ENCODE measurements around the gene PKN2.

Gene PKN2

GRCh38 chr1:88722492-88722891 lies 38.4 kb downstream of the PKN2 start:
- no CpG with 5 or more reads among the region's 5 CpGs for WGBS, 2 donors (ENCODE audit: extremely low coverage in 2 of 2, insufficient read length in 2 of 2, insufficient replicate concordance in 1 of 2)
- Histone ChIP-seq H3K36me3 (replicated peaks in 1 of 2; ENCODE audit: control insufficient read depth in 2 of 2, insufficient read depth in 2 of 2, low read length in 2 of 2) (peaks cover 0 to 7% of the 10 kb centered on the region in 2 donors), H3K4me1 (ENCODE audit: control insufficient read depth in 2 of 2, insufficient read depth in 1 of 2, low read depth in 1 of 2, low read length in 2 of 2) (no peaks in the 10 kb centered on the region), H2BK120ac (ENCODE audit: low read depth, low read length) (no peak overlapping the region), H2AK5ac (ENCODE audit: low read depth, low read length) (no peak overlapping the region), H3K9me3 (replicated peaks in 1 of 2; ENCODE audit: control insufficient read depth in 2 of 2, insufficient read depth in 1 of 2, low read depth in 1 of 2, low read length in 2 of 2) (peaks cover 3 to 4% of the 10 kb centered on the region in 2 donors), H3K4me3 (ENCODE audit: low read length in 2 of 2) (no peak overlapping the region), H4K8ac (ENCODE audit: low read depth, low read length) (no peak overlapping the region), H3K79me1 (ENCODE audit: low read depth, low read length) (no peaks in the 10 kb centered on the region), H3K4ac (ENCODE audit: low read length) (no peak overlapping the region), H3K18ac (ENCODE audit: low read length) (no peak overlapping the region), H3K27me3 (ENCODE audit: control insufficient read depth in 3 of 3, insufficient read depth in 3 of 3, low read depth in 1 of 3, low read length in 3 of 3) (no peaks in the 10 kb centered on the region), H3K4me2 (ENCODE audit: insufficient read depth, low read length, poor library complexity, severe bottlenecking) (no peak overlapping the region), H3K14ac (ENCODE audit: low read length) (no peak overlapping the region), H2AFZ (ENCODE audit: low read length) (no peak overlapping the region), H3K9ac (ENCODE audit: low read depth, low read length, poor library complexity) (no peak overlapping the region), H2BK15ac (ENCODE audit: low read length) (no peak overlapping the region), H4K91ac (ENCODE audit: low read depth, low read length, poor library complexity) (no peak overlapping the region), H3K27ac (replicated peaks; ENCODE audit: low read length) (no peak overlapping the region), H3K23ac (ENCODE audit: low read depth, low read length, poor library complexity) (no peak overlapping the region), H2BK12ac (ENCODE audit: low read length) (no peak overlapping the region), H2BK5ac (ENCODE audit: low read length) (no peak overlapping the region)
- DNase-seq (ENCODE audit: low spot score), result no peak

DNA sequence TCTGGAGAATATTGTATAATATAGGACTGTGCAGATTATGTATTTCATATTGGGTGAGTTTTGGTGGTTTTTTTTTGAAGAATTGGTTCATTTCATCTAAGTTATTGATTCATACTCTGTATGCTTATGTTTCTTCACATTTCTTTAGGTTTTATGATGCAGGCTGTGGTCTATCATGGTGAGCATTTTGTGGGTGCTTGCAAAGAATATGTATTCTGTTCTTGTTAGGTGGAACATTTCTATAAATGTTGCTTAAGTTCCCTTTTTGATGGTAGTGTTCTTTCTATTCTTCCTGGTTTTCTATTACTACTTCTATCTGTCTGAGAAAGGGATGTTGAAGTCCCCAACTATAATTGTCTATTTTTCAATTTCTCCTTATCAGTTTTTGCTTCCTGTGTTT lies 42.6 kb downstream of the PKN2 start:
- H3K23ac ChIP-seq (ENCODE audit: low read depth, low read length, poor library complexity), result no peak overlapping the region
- no peak for DNase-seq (ENCODE audit: low spot score)
- H3K4me3 ChIP-seq (ENCODE audit: low read length in 2 of 2), result no peak overlapping the region
- H3K27me3 ChIP-seq (ENCODE audit: control insufficient read depth in 3 of 3, insufficient read depth in 3 of 3, low read depth in 1 of 3, low read length in 3 of 3), result no peaks in the 10 kb centered on the region
- H2AK5ac ChIP-seq (ENCODE audit: low read depth, low read length), result no peak overlapping the region
- H3K36me3 ChIP-seq (replicated peaks in 1 of 2; ENCODE audit: control insufficient read depth in 2 of 2, insufficient read depth in 2 of 2, low read length in 2 of 2), result peaks cover 0 to 22% of the 10 kb centered on the region in 2 donors
- H2BK120ac ChIP-seq (ENCODE audit: low read depth, low read length), result no peak overlapping the region
- H3K9me3 ChIP-seq (replicated peaks in 1 of 2; ENCODE audit: control insufficient read depth in 2 of 2, insufficient read depth in 1 of 2, low read depth in 1 of 2, low read length in 2 of 2), result peaks cover 0 to 4% of the 10 kb centered on the region in 2 donors
- no peak overlapping the region for H2BK15ac ChIP-seq (ENCODE audit: low read length)
- H3K14ac ChIP-seq (ENCODE audit: low read length), result no peak overlapping the region
- no peak overlapping the region for H2BK5ac ChIP-seq (ENCODE audit: low read length)
- no peak overlapping the region for H2AFZ ChIP-seq (ENCODE audit: low read length)
- peaks cover 0 to 3% of the 10 kb centered on the region in 2 donors for H3K4me1 ChIP-seq (ENCODE audit: control insufficient read depth in 2 of 2, insufficient read depth in 1 of 2, low read depth in 1 of 2, low read length in 2 of 2)
- no peak overlapping the region for H3K9ac ChIP-seq (ENCODE audit: low read depth, low read length, poor library complexity)
- H3K4ac ChIP-seq (ENCODE audit: low read length), result no peak overlapping the region
- H3K27ac ChIP-seq (replicated peaks; ENCODE audit: low read length), result no peak overlapping the region
- no peaks in the 10 kb centered on the region for H3K79me1 ChIP-seq (ENCODE audit: low read depth, low read length)
- no peak overlapping the region for H4K8ac ChIP-seq (ENCODE audit: low read depth, low read length)
- H3K4me2 ChIP-seq (ENCODE audit: insufficient read depth, low read length, poor library complexity, severe bottlenecking), result no peak overlapping the region
- H2BK12ac ChIP-seq (ENCODE audit: low read length), result no peak overlapping the region
- H3K18ac ChIP-seq (ENCODE audit: low read length), result no peak overlapping the region
- H4K91ac ChIP-seq (ENCODE audit: low read depth, low read length, poor library complexity), result no peak overlapping the region

GRCh38 chr1:88727205-88727604 lies 43.1 kb downstream of the PKN2 start:
- Histone ChIP-seq H3K36me3 (replicated peaks in 1 of 2; ENCODE audit: control insufficient read depth in 2 of 2, insufficient read depth in 2 of 2, low read length in 2 of 2) (peaks cover 0 to 22% of the 10 kb centered on the region in 2 donors), H3K4me2 (ENCODE audit: insufficient read depth, low read length, poor library complexity, severe bottlenecking) (no peak overlapping the region), H3K4me1 (ENCODE audit: control insufficient read depth in 2 of 2, insufficient read depth in 1 of 2, low read depth in 1 of 2, low read length in 2 of 2) (peaks cover 0 to 3% of the 10 kb centered on the region in 2 donors), H3K4ac (ENCODE audit: low read length) (no peak overlapping the region), H4K8ac (ENCODE audit: low read depth, low read length) (no peak overlapping the region), H3K27ac (replicated peaks; ENCODE audit: low read length) (no peak overlapping the region), H2AK5ac (ENCODE audit: low read depth, low read length) (no peak overlapping the region), H2BK120ac (ENCODE audit: low read depth, low read length) (no peak overlapping the region), H2BK12ac (ENCODE audit: low read length) (no peak overlapping the region), H2BK5ac (ENCODE audit: low read length) (no peak overlapping the region), H2BK15ac (ENCODE audit: low read length) (no peak overlapping the region), H4K91ac (ENCODE audit: low read depth, low read length, poor library complexity) (no peak overlapping the region), H3K9me3 (replicated peaks in 1 of 2; ENCODE audit: control insufficient read depth in 2 of 2, insufficient read depth in 1 of 2, low read depth in 1 of 2, low read length in 2 of 2) (peaks cover 0 to 4% of the 10 kb centered on the region in 2 donors), H3K14ac (ENCODE audit: low read length) (no peak overlapping the region), H3K23ac (ENCODE audit: low read depth, low read length, poor library complexity) (no peak overlapping the region), H3K27me3 (ENCODE audit: control insufficient read depth in 3 of 3, insufficient read depth in 3 of 3, low read depth in 1 of 3, low read length in 3 of 3) (no peaks in the 10 kb centered on the region), H3K18ac (ENCODE audit: low read length) (no peak overlapping the region), H3K9ac (ENCODE audit: low read depth, low read length, poor library complexity) (no peak overlapping the region), H3K79me1 (ENCODE audit: low read depth, low read length) (no peaks in the 10 kb centered on the region), H3K4me3 (ENCODE audit: low read length in 2 of 2) (no peak overlapping the region), H2AFZ (ENCODE audit: low read length) (no peak overlapping the region)
- WGBS, 2 donors (ENCODE audit: extremely low coverage in 2 of 2, insufficient read length in 2 of 2, insufficient replicate concordance in 1 of 2), result no CpG with 5 or more reads among the region's 1 CpG
- DNase-seq (ENCODE audit: low spot score), result no peak

- no CpG with 5 or more reads among the region's 2 CpGs for WGBS, 2 donors (ENCODE audit: extremely low coverage in 2 of 2, insufficient read length in 2 of 2, insufficient replicate concordance in 1 of 2)
- Histone ChIP-seq H3K36me3 (replicated peaks in 1 of 2; ENCODE audit: control insufficient read depth in 2 of 2, insufficient read depth in 2 of 2, low read length in 2 of 2) (peaks cover 0 to 17% of the 10 kb centered on the region in 2 donors), H2BK120ac (ENCODE audit: low read depth, low read length) (no peak overlapping the region), H3K79me1 (ENCODE audit: low read depth, low read length) (no peaks in the 10 kb centered on the region), H2BK12ac (ENCODE audit: low read length) (no peak overlapping the region), H3K14ac (ENCODE audit: low read length) (no peak overlapping the region), H3K27ac (replicated peaks; ENCODE audit: low read length) (no peak overlapping the region), H3K27me3 (ENCODE audit: control insufficient read depth in 3 of 3, insufficient read depth in 3 of 3, low read depth in 1 of 3, low read length in 3 of 3) (no peaks in the 10 kb centered on the region), H3K4me2 (ENCODE audit: insufficient read depth, low read length, poor library complexity, severe bottlenecking) (no peak overlapping the region), H4K91ac (ENCODE audit: low read depth, low read length, poor library complexity) (no peak overlapping the region), H3K4ac (ENCODE audit: low read length) (no peak overlapping the region), H3K23ac (ENCODE audit: low read depth, low read length, poor library complexity) (no peak overlapping the region), H4K8ac (ENCODE audit: low read depth, low read length) (no peak overlapping the region), H3K9me3 (replicated peaks in 1 of 2; ENCODE audit: control insufficient read depth in 2 of 2, insufficient read depth in 1 of 2, low read depth in 1 of 2, low read length in 2 of 2) (peaks cover 2 to 9% of the 10 kb centered on the region in 2 donors), H2BK5ac (ENCODE audit: low read length) (no peak overlapping the region), H3K9ac (ENCODE audit: low read depth, low read length, poor library complexity) (no peak overlapping the region), H2AK5ac (ENCODE audit: low read depth, low read length) (no peak overlapping the region), H2AFZ (ENCODE audit: low read length) (no peak overlapping the region), H3K4me1 (ENCODE audit: control insufficient read depth in 2 of 2, insufficient read depth in 1 of 2, low read depth in 1 of 2, low read length in 2 of 2) (peaks cover 0 to 3% of the 10 kb centered on the region in 2 donors), H3K4me3 (ENCODE audit: low read length in 2 of 2) (no peak overlapping the region), H3K18ac (ENCODE audit: low read length) (no peak overlapping the region), H2BK15ac (ENCODE audit: low read length) (no peak overlapping the region)
- DNase-seq (ENCODE audit: low spot score), result no peak
Measured at GRCh38 chr1:88729297-88729696, 45.2 kb downstream of the PKN2 start.

Data from neuronal stem cell (in vitro differentiated cells).